Activated T-cell treated with anti-CD3 and anti-CD28 coated beads for 24 hours (primary cell): ENCODE measurements around the gene CACNA2D1.
"Not testable (repeated sequence)": the region's sequence is repeated elsewhere in the genome, so short reads cannot be mapped to it uniquely, and the experiment has no call there.

Source experiments
- DNase-seq: peaks from one replicate; pipeline ENCODE4 v3.0.0-alpha.2; 2020; ENCODE audit warnings: low read depth

CACNA2D1 gene

GRCh38 chr7:82434275-82435022 lies 9.1 kb downstream of the CACNA2D1 start:
- DNase-seq = no peak

- no peak for DNase-seq
These were observed 10.1 kb downstream of the CACNA2D1 start for GRCh38 chr7:82433507-82433906.

- DNase-seq = not testable (repeated sequence)
These were observed 10.8 kb downstream of the CACNA2D1 start for GRCh38 chr7:82432743-82433142.

DNA sequence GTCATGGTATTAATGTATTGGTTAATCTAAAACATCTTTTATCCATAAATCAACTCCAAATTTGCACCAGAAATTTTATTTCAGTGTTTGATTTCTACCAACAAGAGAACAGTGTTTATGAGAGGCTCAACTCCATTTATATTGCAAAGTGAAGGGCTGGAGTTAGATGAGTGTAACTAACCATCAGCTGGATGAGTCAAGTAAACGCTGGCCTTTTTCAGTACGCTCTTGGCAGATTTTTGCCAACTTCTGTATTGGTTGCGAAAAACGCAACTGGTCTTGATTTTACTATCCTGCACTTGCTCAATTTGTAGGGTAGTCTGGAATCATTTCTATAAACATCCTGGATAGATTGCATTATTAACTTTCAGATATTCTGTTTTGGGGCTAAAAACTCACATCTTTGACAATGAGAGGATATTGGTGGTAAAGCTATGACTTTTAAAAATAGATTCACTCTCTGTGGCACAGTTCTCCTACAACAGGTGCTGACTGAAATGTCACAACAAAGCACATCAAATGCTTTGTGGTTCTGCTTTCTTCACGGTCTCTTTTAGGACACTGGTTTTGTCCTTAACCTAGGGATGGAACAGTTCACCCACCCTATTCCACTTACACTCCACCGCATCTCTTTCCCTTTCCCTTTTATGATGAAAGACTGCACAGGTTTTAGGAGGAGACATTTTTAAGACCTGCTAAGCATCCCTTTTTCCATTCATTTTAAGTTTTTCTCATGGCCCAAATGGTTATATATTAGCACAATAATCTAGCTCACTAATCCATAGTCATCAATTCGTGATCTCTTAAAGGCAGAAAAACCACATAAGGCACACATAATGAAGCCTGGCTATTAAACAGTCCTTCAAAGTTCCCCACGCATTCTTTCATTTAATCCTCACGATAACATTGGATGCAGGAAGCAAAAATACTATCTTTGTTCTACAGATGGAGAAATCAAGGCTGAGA lies 12.8 kb downstream of the CACNA2D1 start:
- DNase-seq = no peak

GRCh38 chr7:82429408-82429807 lies 14.2 kb downstream of the CACNA2D1 start:
- no peak for DNase-seq

DNA sequence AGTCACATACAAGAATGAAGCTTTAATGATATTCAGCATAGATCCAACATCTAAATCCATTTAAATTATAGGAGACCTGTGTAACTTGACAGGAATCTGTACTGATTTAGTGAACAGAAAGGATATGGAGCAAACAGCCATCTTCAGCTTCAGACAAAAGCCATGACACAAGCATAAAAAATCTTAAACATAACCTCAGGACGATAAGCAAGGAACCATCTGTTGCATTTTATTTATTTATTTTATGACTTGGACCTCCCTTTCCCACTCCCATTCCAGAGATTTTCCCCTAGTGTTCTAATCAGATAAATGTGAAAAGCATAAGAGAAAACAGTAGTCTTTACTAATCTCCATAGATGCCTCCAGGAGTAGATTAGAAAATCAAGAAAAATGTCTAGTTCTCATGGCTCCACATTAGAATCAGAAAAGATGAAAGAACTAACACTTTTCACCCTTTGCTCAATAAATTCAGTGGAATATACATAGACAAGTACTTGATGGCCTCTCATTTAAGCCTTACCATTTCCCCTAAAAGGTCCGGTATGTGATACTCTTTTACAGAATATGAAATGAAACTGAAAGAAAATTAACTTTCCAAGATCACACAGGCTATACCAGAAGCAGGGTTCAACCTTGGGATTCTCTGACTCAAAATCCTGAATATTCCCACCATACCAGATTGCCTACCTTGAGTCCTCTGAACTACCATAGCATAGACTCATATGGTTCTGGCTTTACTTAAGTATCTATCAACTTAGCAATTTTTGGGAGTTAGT lies 15.2 kb downstream of the CACNA2D1 start:
- DNase-seq = no peak

GRCh38 chr7:82423446-82423845 lies 20.1 kb downstream of the CACNA2D1 start:
- DNase-seq = no peak

DNA sequence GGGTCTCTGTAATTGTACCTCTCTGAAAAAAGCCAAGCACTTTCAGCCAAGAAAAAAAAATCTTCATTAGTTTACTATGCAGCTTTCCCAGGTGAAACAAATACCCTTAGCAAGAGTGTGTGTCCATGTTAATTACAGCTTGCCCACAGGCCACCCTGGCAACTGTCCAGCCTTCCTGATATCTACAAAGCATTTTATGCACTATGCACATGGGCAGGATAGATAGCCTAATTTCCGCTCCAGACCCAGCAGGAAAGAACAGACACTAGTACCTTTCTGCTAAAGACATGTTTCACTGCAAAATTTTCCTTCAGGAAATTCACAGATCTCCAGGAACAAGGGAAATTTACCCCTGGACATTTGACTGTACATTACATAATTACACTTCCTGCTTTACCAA lies 24.4 kb downstream of the CACNA2D1 start:
- no peak for DNase-seq

GRCh38 chr7:82417898-82418297 lies 25.7 kb downstream of the CACNA2D1 start:
- no peak for DNase-seq

DNA sequence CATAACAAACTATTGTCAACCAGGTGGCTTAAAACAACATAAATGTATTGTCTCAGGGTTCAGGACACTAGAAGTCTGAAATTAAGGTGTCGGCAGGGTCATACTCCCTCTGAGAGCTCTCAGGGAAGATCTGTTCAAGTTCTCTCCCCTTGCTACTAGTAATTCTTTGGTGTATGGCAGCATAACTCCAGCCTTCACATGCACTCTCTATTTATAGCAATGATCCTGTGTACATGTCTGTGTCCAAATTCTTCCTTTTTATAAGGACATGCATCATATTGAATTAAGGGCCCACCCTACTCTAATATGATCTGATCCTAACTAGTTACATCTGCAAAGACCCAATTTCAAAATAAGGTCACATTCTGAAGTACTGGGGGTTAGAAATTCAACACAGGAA lies 27.2 kb downstream of the CACNA2D1 start:
- DNase-seq = no peak

DNA sequence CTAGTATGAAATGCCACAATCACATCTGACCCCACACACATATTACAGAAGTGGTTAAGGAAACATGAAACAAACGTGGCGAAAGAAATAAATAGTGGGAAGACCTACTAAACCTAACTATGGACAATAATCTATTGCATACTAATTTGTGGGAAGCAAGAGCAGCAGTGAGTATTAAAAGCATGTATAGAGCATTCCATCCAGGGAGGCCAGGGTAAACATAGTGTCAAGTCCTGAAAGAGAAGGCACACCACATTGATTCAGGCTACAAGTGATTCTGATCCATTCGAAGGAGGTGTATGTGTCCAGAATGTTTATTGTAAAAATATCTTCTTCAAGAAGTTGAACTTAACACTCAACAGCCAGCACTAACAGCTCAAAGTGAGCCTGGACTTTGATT lies 29.2 kb downstream of the CACNA2D1 start:
- DNase-seq = no peak

DNA sequence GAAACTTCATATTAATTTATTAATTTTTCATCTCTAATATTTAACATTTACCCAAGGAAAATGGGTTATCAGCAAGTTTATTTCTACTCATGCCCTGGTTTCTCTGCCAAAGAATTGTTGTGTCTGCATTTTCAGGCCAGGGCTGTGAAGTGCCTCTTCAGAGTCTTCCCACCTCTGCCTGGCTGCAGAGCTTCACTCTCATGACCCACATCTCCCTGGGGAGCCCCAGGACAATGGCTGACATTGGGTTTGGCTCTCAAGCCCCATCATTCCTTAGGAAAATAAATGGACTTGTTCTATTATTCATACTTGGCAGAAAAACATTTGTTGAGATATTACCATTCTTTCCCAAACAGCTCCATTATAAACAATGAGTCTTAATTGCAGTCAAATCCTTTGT lies 30.3 kb downstream of the CACNA2D1 start:
- DNase-seq = no peak

DNA sequence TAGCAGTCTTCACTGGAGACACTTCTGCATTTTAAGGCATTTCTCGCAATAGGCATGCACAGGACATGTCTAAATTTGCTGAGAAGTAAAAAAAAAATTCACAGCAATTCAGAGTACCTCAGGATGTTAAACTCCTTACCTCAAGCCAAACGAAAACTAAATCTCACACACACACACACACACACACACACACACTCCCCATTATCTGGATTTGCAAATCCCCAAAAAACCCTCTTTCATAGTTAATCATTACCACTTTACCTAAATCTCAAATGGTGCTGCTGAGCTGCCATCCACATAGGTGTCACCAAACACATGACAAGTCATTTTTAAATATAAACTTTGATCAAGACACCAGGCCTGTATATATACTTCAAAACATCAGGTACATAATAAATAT lies 31.8 kb downstream of the CACNA2D1 start:
- no peak for DNase-seq

- no peak for DNase-seq
These were observed 33.1 kb downstream of the CACNA2D1 start for GRCh38 chr7:82410461-82410860.

DNA sequence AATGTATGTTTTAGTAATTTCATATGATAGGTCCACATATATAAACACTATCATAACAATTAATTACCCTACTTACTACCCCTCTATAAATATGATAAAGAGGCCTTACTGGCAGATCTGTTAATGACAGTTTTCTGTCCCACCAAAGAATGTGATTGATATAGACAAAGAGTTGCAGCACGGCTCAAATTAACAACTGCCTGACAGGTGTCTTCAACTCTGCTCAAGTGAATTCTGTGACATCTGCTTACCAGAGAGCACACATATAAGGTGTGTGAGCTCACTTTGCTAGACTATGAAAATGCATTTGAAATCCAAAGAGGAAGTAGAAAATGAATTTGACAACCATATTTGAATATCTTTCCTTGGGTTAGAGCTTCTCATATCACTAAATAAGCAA lies 36.6 kb downstream of the CACNA2D1 start:
- DNase-seq = no peak

DNA sequence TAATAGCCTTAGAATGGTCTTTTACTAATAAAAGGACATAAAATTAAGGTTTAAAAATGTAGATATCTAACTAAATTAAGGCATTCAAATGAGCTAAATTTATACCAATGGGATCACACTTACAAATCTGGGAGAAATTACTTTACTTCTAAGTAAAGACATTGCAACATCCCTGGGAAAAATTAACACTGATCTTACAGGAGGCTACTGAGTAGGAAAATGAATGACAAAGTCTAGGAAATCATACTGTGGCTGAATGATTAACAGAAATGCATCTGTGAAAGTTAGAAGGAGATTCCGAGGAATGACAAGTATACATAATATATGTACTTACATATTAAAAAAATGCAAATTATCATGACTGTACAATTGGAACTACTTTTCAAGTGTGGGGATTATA lies 38.3 kb downstream of the CACNA2D1 start:
- DNase-seq = no peak

DNA sequence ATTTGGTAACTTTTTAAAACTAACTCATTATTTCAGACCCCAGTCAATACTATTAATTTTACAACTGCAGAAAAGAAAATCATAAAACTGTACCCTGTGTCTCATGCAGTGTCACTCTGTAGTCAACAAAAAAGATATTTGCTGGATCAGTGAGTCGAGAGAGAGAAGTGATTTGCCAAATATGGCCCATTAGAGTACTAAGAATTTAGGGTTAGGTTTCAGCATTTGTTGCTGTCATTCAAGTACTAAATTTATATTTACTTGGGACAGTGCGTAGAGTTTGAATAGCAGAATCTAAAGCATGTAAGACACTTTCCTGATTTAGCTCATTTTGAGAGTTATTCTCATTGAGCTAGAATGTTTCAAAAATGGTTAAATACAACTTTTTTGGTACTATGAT lies 38.9 kb downstream of the CACNA2D1 start:
- DNase-seq = no peak

DNA sequence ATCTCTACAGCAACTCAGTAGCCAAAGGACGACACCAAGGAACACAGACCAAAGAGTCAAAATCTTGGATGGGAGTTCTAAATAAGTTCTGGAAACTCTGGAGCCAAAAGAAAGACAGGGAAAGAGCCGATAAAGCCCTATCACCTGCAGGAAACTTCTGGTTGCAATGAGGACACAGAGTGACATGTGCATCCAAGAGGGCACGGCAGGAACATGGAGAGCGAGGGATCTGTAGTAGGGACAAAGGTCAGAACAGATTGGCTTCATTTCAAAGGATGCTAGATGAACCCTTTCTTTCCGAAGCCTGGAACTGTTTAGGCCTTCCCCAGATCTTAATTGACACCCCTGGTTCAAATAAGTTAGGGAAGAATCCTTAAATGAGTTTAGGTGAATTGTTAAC lies 39.5 kb downstream of the CACNA2D1 start:
- DNase-seq = no peak

DNA sequence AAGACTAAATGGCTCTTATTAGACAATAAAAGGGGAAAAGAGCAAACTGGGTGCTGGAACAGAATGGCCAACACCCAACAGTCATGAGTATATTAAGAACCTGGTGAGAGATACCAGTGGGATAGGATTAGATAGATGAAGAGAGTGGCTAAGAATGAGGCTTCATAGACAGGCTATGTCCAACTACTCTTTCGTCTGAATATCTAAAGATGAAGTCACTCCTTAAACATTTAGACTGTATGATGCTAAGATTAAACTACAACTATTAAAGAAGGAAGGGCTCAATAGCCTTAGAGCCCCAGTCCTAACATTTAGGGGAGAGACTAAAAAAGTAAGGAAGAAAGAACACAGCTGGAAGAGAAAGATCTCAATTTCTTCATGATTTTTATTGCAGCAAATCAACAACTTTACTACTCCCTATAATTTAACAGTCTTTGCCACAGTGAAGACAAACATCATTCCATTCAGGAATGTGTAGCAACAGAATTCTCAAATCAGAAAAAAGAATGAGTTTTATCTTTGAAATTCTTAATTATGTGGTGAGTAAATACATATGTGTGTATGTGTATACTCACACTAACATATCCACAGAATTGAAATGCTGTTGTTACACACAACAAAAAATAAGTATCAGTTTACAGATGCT lies 45.6 kb downstream of the CACNA2D1 start:
- DNase-seq = no peak

GRCh38 chr7:82396343-82396742 lies 47.2 kb downstream of the CACNA2D1 start:
- DNase-seq = no peak

DNA sequence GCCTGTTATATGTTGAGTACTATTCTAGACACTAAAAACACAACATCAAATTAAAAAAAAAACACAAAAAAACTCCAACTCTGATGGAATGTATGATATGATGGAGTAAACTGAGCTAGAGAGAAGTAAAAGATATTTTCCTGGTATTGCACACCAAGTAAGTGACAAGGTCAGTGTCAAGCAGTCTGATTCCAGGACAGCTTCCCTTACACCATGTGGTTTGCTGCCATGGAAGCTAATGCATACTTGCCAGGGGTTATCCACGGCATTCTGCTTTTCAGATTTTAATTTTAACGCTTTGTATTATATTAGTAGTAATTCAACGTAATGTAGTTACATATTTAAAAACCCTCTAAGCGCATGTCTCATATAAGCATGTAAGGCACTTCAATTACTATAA lies 48.4 kb downstream of the CACNA2D1 start:
- no peak for DNase-seq

- no peak for DNase-seq
These were observed 49.7 kb downstream of the CACNA2D1 start for GRCh38 chr7:82393840-82394220.
